Measurements from ENCODE around the gene DDX51.

Gene DDX51

DNA sequence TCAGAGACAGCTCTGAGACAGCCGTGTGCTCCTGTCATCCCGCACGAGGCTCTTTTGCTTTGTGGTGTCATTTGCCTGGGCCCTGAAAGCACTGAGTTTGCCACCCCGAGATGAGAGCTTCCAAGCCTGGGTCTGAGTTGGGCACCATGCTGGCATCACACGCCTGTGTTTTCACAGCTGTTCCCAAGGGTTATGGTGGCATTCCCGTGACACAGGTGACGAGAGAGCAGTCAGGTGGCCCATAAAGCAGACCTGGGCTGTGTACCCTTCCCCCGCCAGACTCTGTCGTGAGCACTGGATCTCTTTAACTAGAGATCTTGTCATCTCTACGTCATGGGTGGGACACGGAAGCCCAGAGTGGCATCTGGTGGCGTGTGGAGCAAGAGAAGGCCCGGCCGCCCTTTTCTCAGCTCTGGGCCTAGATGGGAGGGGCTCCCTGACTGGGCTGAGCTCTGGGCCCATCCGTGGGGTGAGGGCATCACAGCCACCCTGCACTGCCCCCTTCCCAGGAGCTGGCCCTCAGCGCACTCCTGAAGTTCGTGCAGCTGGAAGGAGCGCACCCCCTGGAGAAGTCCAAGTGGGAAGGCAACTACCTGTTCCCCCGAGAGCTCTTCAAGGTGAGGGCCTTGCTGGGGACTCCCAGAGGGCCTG, 2.8 kb upstream of the DDX51 start:
- peaks cover 24% of the 10 kb centered on the region for H3K79me1 ChIP-seq (ENCODE audit: low read length)
- no peak overlapping the region for H3K23ac ChIP-seq (ENCODE audit: low read length)
- WGBS (ENCODE audit: extremely low coverage, insufficient coverage, low lambda C conversion rate) = no CpG with 5 or more reads among the region's 19 CpGs
- no peak overlapping the region for H3K56ac ChIP-seq (ENCODE audit: low read length)
- H3K27me3 ChIP-seq (ENCODE audit: insufficient read depth, low read length, poor library complexity) = no peaks in the 10 kb centered on the region
- no peak overlapping the region for H3K4me3 ChIP-seq (ENCODE audit: low read length)
- H4K5ac ChIP-seq (ENCODE audit: low read length) = no peak overlapping the region
- H2BK120ac ChIP-seq (ENCODE audit: low read depth, low read length) = no peak overlapping the region
- no peak overlapping the region for H3K18ac ChIP-seq (ENCODE audit: low read length)
- no peak overlapping the region for H4K8ac ChIP-seq (ENCODE audit: low read depth, low read length)
- H3K36me3 ChIP-seq (ENCODE audit: control insufficient read depth, insufficient read depth, low read length) = peaks cover 2% of the 10 kb centered on the region
- peaks cover 2% of the 10 kb centered on the region for H3K4me1 ChIP-seq (ENCODE audit: control insufficient read depth, low read depth, low read length)
- no peak overlapping the region for H2BK5ac ChIP-seq (ENCODE audit: low read length)
- no peak overlapping the region for H2AK5ac ChIP-seq (ENCODE audit: low read length)
- H3K9ac ChIP-seq (ENCODE audit: low read length) = no peak overlapping the region
- H2BK15ac ChIP-seq (replicated peaks; ENCODE audit: low read depth) = no peak overlapping the region
- DNase-seq = no peak
- no peak overlapping the region for H3K4ac ChIP-seq (ENCODE audit: low read depth, low read length)
- H3K4me2 ChIP-seq (ENCODE audit: low read length) = no peak overlapping the region
- H3K27ac ChIP-seq (ENCODE audit: low read depth, low read length) = no peak overlapping the region
- peaks cover 27% of the 10 kb centered on the region for H3K79me2 ChIP-seq (ENCODE audit: control insufficient read depth, insufficient read depth, low read length)

DNA sequence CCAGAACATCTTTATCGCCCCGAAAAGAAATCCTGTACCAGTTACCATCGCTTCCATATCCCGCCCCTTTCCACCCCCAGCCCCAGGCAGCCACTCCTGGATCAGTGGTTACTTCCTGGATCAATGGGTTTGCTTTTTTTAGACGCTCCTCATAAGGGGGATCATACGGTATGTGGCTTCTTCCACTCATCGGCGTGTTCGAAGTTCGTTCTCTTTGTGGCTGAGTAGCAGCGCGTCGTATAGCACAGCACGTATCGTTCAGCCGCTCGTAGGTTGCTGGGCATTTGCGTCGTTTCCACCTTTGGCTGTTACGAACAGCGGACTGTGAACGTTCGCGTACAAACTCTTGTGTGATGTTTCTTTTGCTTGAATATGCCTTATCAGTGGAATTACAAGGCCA, 2.0 kb upstream of the DDX51 start:
- Histone ChIP-seq H3K4me1 (ENCODE audit: control insufficient read depth, low read depth, low read length) (peaks cover 2% of the 10 kb centered on the region), H3K79me2 (ENCODE audit: control insufficient read depth, insufficient read depth, low read length) (peaks cover 27% of the 10 kb centered on the region), H3K56ac (ENCODE audit: low read length) (no peak overlapping the region), H3K9ac (ENCODE audit: low read length) (no peak overlapping the region), H3K4me2 (ENCODE audit: low read length) (no peak overlapping the region), H2BK120ac (ENCODE audit: low read depth, low read length) (no peak overlapping the region), H2BK15ac (replicated peaks; ENCODE audit: low read depth) (no peak overlapping the region), H2AK5ac (ENCODE audit: low read length) (no peak overlapping the region), H2BK5ac (ENCODE audit: low read length) (no peak overlapping the region), H3K18ac (ENCODE audit: low read length) (no peak overlapping the region), H3K4ac (ENCODE audit: low read depth, low read length) (no peak overlapping the region), H3K27me3 (ENCODE audit: insufficient read depth, low read length, poor library complexity) (no peaks in the 10 kb centered on the region), H4K5ac (ENCODE audit: low read length) (no peak overlapping the region), H4K8ac (ENCODE audit: low read depth, low read length) (no peak overlapping the region), H3K27ac (ENCODE audit: low read depth, low read length) (no peak overlapping the region), H3K4me3 (ENCODE audit: low read length) (no peak overlapping the region), H3K23ac (ENCODE audit: low read length) (no peak overlapping the region), H3K79me1 (ENCODE audit: low read length) (peaks cover 24% of the 10 kb centered on the region), H3K36me3 (ENCODE audit: control insufficient read depth, insufficient read depth, low read length) (peaks cover 3% of the 10 kb centered on the region)
- WGBS (ENCODE audit: extremely low coverage, insufficient coverage, low lambda C conversion rate) = no CpG with 5 or more reads among the region's 24 CpGs
- no peak for DNase-seq

DNA sequence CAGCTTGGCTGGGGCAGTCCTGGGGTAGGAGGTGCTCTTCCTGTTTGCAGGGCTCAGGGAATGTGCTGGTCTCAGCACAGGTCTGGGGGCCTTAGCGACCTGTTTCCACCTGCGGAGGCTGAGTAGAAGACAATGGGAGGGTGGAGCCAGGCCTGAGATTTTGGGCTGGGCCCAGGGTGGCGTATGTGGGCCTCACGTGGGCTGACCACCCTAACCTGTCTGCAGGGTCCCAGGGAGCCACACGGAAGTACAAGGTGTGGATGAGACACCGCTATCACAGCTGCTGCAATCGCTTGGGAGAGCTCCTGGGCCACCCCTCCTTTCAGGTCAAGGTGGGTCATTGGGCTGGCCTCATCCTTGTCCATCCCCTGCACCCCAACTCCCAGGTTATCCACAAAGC, 1.2 kb upstream of the DDX51 start:
- Histone ChIP-seq H3K4me2 (ENCODE audit: low read length) (peak overlapping the region; percentile 80), H3K4me1 (ENCODE audit: control insufficient read depth, low read depth, low read length) (peaks cover 2% of the 10 kb centered on the region), H2BK15ac (replicated peaks; ENCODE audit: low read depth) (no peak overlapping the region), H3K9ac (ENCODE audit: low read length) (peak overlapping the region; percentile 91), H3K36me3 (ENCODE audit: control insufficient read depth, insufficient read depth, low read length) (peaks cover 3% of the 10 kb centered on the region), H3K79me2 (ENCODE audit: control insufficient read depth, insufficient read depth, low read length) (peaks cover 27% of the 10 kb centered on the region), H3K27ac (ENCODE audit: low read depth, low read length) (no peak overlapping the region), H3K23ac (ENCODE audit: low read length) (no peak overlapping the region), H3K79me1 (ENCODE audit: low read length) (peaks cover 24% of the 10 kb centered on the region), H3K56ac (ENCODE audit: low read length) (peak overlapping the region; percentile 96), H3K4ac (ENCODE audit: low read depth, low read length) (no peak overlapping the region), H3K18ac (ENCODE audit: low read length) (no peak overlapping the region), H4K5ac (ENCODE audit: low read length) (no peak overlapping the region), H2BK120ac (ENCODE audit: low read depth, low read length) (no peak overlapping the region), H4K8ac (ENCODE audit: low read depth, low read length) (no peak overlapping the region), H2BK5ac (ENCODE audit: low read length) (no peak overlapping the region), H3K27me3 (ENCODE audit: insufficient read depth, low read length, poor library complexity) (no peaks in the 10 kb centered on the region), H2AK5ac (ENCODE audit: low read length) (no peak overlapping the region), H3K4me3 (ENCODE audit: low read length) (no peak overlapping the region)
- no CpG with 5 or more reads among the region's 7 CpGs for WGBS (ENCODE audit: extremely low coverage, insufficient coverage, low lambda C conversion rate)
- no peak for DNase-seq

DNA sequence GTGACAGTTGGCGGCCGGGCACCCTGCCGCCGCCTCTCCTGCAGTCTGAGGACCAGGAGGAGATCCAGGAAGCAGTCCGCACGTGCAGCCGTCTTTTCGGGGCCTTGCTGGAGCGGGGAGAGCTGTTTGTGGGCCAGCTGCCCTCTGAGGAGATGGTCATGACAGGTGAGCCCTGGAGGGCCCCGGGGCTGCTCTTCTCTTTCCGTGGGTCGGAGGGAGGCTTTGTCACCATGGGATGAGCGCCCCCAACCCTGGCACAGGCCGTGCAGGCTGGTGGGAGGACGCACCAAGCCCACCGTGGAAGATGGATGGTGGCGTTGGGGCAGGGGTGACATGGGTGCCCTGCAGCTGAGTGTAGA, 670 bp upstream of the DDX51 start:
- no peak overlapping the region for H3K4ac ChIP-seq (ENCODE audit: low read depth, low read length)
- no peak for DNase-seq
- no CpG with 5 or more reads among the region's 17 CpGs for WGBS (ENCODE audit: extremely low coverage, insufficient coverage, low lambda C conversion rate)
- H3K9ac ChIP-seq (ENCODE audit: low read length) = peak overlapping the region; percentile 91
- H4K5ac ChIP-seq (ENCODE audit: low read length) = no peak overlapping the region
- H3K18ac ChIP-seq (ENCODE audit: low read length) = no peak overlapping the region
- H3K79me2 ChIP-seq (ENCODE audit: control insufficient read depth, insufficient read depth, low read length) = peaks cover 27% of the 10 kb centered on the region
- H3K27me3 ChIP-seq (ENCODE audit: insufficient read depth, low read length, poor library complexity) = no peaks in the 10 kb centered on the region
- peak overlapping the region; percentile 7 for H4K8ac ChIP-seq (ENCODE audit: low read depth, low read length)
- no peak overlapping the region for H2AK5ac ChIP-seq (ENCODE audit: low read length)
- H3K56ac ChIP-seq (ENCODE audit: low read length) = peak overlapping the region; percentile 96
- H3K4me1 ChIP-seq (ENCODE audit: control insufficient read depth, low read depth, low read length) = peaks cover 2% of the 10 kb centered on the region
- H2BK15ac ChIP-seq (replicated peaks; ENCODE audit: low read depth) = no peak overlapping the region
- H3K4me3 ChIP-seq (ENCODE audit: low read length) = peak overlapping the region; percentile 84
- H3K4me2 ChIP-seq (ENCODE audit: low read length) = peak overlapping the region; percentile 80
- H3K79me1 ChIP-seq (ENCODE audit: low read length) = peaks cover 24% of the 10 kb centered on the region
- H3K23ac ChIP-seq (ENCODE audit: low read length) = no peak overlapping the region
- H3K27ac ChIP-seq (ENCODE audit: low read depth, low read length) = no peak overlapping the region
- H3K36me3 ChIP-seq (ENCODE audit: control insufficient read depth, insufficient read depth, low read length) = peaks cover 3% of the 10 kb centered on the region
- H2BK120ac ChIP-seq (ENCODE audit: low read depth, low read length) = no peak overlapping the region
- no peak overlapping the region for H2BK5ac ChIP-seq (ENCODE audit: low read length)

DNA sequence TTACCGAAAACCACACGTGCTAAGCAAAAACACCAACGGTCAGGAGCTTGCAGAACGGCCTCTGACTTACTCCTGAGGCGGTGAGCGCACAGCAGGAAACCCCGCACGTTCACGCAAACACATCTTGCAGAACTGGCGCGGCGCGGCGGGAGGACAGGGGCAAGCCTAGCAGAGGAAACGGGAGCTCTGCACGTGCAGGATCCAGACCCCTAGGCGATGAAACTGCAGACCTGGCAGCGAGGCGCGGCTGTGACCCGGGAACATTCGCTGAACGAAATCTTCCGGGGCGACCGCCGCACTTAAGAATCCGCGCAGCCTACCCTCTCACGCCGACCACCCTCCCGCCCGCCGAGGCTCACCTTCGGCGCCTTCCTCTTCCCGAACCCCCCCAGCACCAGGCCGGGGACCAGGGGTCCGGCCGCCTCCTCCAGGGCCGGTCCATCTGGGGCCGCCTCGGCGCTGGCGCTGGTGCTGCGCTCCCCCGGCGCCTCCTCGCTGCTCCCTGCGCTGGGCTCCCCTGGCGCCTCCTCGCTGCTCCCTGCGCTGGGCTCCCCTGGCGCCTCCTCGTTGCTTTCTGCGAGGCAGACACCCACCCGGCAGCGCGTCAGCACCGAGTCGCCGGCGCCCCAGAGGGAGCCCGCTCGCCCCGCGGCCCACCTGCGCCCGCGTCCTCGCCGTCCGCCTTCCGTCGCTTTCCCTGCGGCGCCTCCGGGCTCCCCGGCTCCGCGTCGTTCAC, 615 bp downstream of the DDX51 start:
- Histone ChIP-seq H4K8ac (ENCODE audit: low read depth, low read length) (peak overlapping the region; percentile 43), H3K79me1 (ENCODE audit: low read length) (peaks cover 24% of the 10 kb centered on the region), H2BK15ac (replicated peaks; ENCODE audit: low read depth) (no peak overlapping the region), H3K23ac (ENCODE audit: low read length) (no peak overlapping the region), H3K79me2 (ENCODE audit: control insufficient read depth, insufficient read depth, low read length) (peaks cover 27% of the 10 kb centered on the region), H3K56ac (ENCODE audit: low read length) (peak overlapping the region; percentile 86), H3K18ac (ENCODE audit: low read length) (no peak overlapping the region), H2BK5ac (ENCODE audit: low read length) (no peak overlapping the region), H2AK5ac (ENCODE audit: low read length) (no peak overlapping the region), H3K4me3 (ENCODE audit: low read length) (peak overlapping the region; percentile 66), H3K27me3 (ENCODE audit: insufficient read depth, low read length, poor library complexity) (no peaks in the 10 kb centered on the region), H3K4me2 (ENCODE audit: low read length) (peak overlapping the region; percentile 64), H2BK120ac (ENCODE audit: low read depth, low read length) (no peak overlapping the region), H4K5ac (ENCODE audit: low read length) (no peak overlapping the region), H3K27ac (ENCODE audit: low read depth, low read length) (no peak overlapping the region), H3K9ac (ENCODE audit: low read length) (peak overlapping the region; percentile 67), H3K36me3 (ENCODE audit: control insufficient read depth, insufficient read depth, low read length) (peaks cover 6% of the 10 kb centered on the region), H3K4ac (ENCODE audit: low read depth, low read length) (peak overlapping the region; percentile 66), H3K4me1 (ENCODE audit: control insufficient read depth, low read depth, low read length) (peaks cover 2% of the 10 kb centered on the region)
- DNase-seq = no peak
- WGBS (ENCODE audit: extremely low coverage, insufficient coverage, low lambda C conversion rate) = no CpG with 5 or more reads among the region's 82 CpGs

Measured in mesendoderm (in vitro differentiated cells).